Loucy (cell line): ENCODE results near the gene TMED7.

Source experiments
- H2AFZ ChIP-seq: fragments of 200-600 bp; sonication (generic); 2 replicates; pipeline ENCODE4 v1.6.0; 2016; ENCODE audit warnings: antibody characterized with exemption, mild to moderate bottlenecking, low read length, moderate library complexity
- H3F3A ChIP-seq: fragments of 200-600 bp; 2 replicates; pipeline ENCODE4 v1.6.0; 2016; ENCODE audit warnings: antibody characterized with exemption, low read depth, mild to moderate bottlenecking
- H3K27me3 ChIP-seq: fragments of 200-600 bp; sonication (generic); 2 replicates; pipeline ENCODE4 v1.6.1; 2014; ENCODE audit warnings: low read length, mild to moderate bottlenecking; ENCODE audit not compliant: insufficient read depth, poor library complexity, severe bottlenecking
- H3K36me3 ChIP-seq: fragments of 200-600 bp; sonication (generic); 2 replicates; pipeline ENCODE4 v1.6.1; 2016; ENCODE audit warnings: low read length; ENCODE audit not compliant: insufficient read depth
- H3K4me1 ChIP-seq: fragments of 200-600 bp; sonication (generic); 2 replicates; pipeline ENCODE4 v1.5.1; 2014; ENCODE audit warnings: low read length, mild to moderate bottlenecking; ENCODE audit not compliant: insufficient read depth, poor library complexity, severe bottlenecking
- H3K4me2 ChIP-seq: fragments of 200-600 bp; sonication (generic); 2 replicates; pipeline ENCODE4 v1.6.0; 2014; ENCODE audit warnings: antibody characterized with exemption, low read length, low read depth, mild to moderate bottlenecking; ENCODE audit not compliant: poor library complexity, severe bottlenecking
- H3K4me3 ChIP-seq: fragments of 200-600 bp; sonication (generic); 2 replicates; pipeline ENCODE4 v1.5.1; 2014; ENCODE audit warnings: low read length, mild to moderate bottlenecking, mixed read lengths; ENCODE audit not compliant: poor library complexity, severe bottlenecking
- H3K79me2 ChIP-seq: fragments of 200-600 bp; sonication (generic); 2 replicates; pipeline ENCODE4 v1.6.1; 2014; ENCODE audit warnings: low read length; ENCODE audit not compliant: insufficient read depth
- H3K9ac ChIP-seq: fragments of 200-600 bp; sonication (generic); 2 replicates; pipeline ENCODE4 v1.6.0; 2014; ENCODE audit warnings: mild to moderate bottlenecking, low read depth, low read length, moderate library complexity; ENCODE audit not compliant: poor library complexity, severe bottlenecking
- H3K9me2 ChIP-seq: fragments of 200-600 bp; sonication (generic); replicated peaks from 2 replicates; pipeline ENCODE4 v1.6.1; 2016; ENCODE audit warnings: low read depth, low read length, mixed read lengths
- H3K9me3 ChIP-seq: fragments of 200-600 bp; sonication (generic); 2 replicates; pipeline ENCODE4 v1.6.1; 2014; ENCODE audit warnings: mild to moderate bottlenecking, antibody characterized with exemption, low read length, low read depth; ENCODE audit not compliant: insufficient read depth
- H4K20me1 ChIP-seq: fragments of 200-600 bp; sonication (generic); 2 replicates; pipeline ENCODE4 v1.6.0; 2014; ENCODE audit warnings: antibody characterized with exemption, low read length, mild to moderate bottlenecking; ENCODE audit not compliant: insufficient read depth, poor library complexity, severe bottlenecking
- CTCF ChIP-seq: fragments of 200-600 bp; sonication (generic); conservative IDR thresholded peaks from 2 replicates; pipeline ENCODE4 v1.5.1; 2014; ENCODE audit warnings: mild to moderate bottlenecking, antibody characterized with exemption, low read length
- EZH2phosphoT487 ChIP-seq: fragments of 200-600 bp; IDR thresholded peaks from 2 replicates; pipeline ENCODE4 v1.6.1; 2018; ENCODE audit warnings: antibody characterized with exemption, mild to moderate bottlenecking, moderate library complexity, borderline replicate concordance

TMED7 gene

GRCh38 chr5:115599502-115599901, 26.3 kb downstream of the TMED7 start:
- Histone ChIP-seq H2AFZ (no peak overlapping the region), H3K36me3 (no peaks in the 10 kb centered on the region), H3K4me1 (no peaks in the 10 kb centered on the region), H3K27me3 (no peaks in the 10 kb centered on the region), H3K4me3 (no peak overlapping the region), H3K9me2 (no peaks in the 10 kb centered on the region), H3K79me2 (no peaks in the 10 kb centered on the region), H3F3A (no peaks in the 10 kb centered on the region), H4K20me1 (no peaks in the 10 kb centered on the region), H3K4me2 (no peak overlapping the region), H3K9ac (no peak overlapping the region), H3K9me3 (no peaks in the 10 kb centered on the region)
- no peak for TF ChIP-seq CTCF
- no peak for TF ChIP-seq EZH2phosphoT487

GRCh38 chr5:115594128-115595047, 31.4 kb downstream of the TMED7 start:
- H3K9me3 ChIP-seq, result no peaks in the 10 kb centered on the region
- no peaks in the 10 kb centered on the region for H3K36me3 ChIP-seq
- H3K9ac ChIP-seq, result no peak overlapping the region
- H3K9me2 ChIP-seq, result no peaks in the 10 kb centered on the region
- H3K79me2 ChIP-seq, result no peaks in the 10 kb centered on the region
- H3K27me3 ChIP-seq, result no peaks in the 10 kb centered on the region
- no peak overlapping the region for H3K4me2 ChIP-seq
- H2AFZ ChIP-seq, result no peak overlapping the region
- H3K4me1 ChIP-seq, result no peaks in the 10 kb centered on the region
- H4K20me1 ChIP-seq, result no peaks in the 10 kb centered on the region
- TF ChIP-seq CTCF (no peak), EZH2phosphoT487 (no peak)
- H3F3A ChIP-seq, result no peaks in the 10 kb centered on the region
- H3K4me3 ChIP-seq, result no peak overlapping the region

GRCh38 chr5:115589043-115589442, 36.8 kb downstream of the TMED7 start:
- Histone ChIP-seq H3F3A (no peaks in the 10 kb centered on the region), H3K4me3 (no peak overlapping the region), H3K9ac (no peak overlapping the region), H2AFZ (no peak overlapping the region), H4K20me1 (no peaks in the 10 kb centered on the region), H3K9me3 (no peaks in the 10 kb centered on the region), H3K4me2 (no peak overlapping the region), H3K27me3 (no peaks in the 10 kb centered on the region), H3K36me3 (no peaks in the 10 kb centered on the region), H3K4me1 (no peaks in the 10 kb centered on the region), H3K9me2 (no peaks in the 10 kb centered on the region), H3K79me2 (no peaks in the 10 kb centered on the region)
- TF ChIP-seq CTCF, result no peak
- no peak for TF ChIP-seq EZH2phosphoT487
